Measurements from ENCODE around the gene TGFB1. TPM values are rescaled to one million over a fixed set of nuclear protein-coding genes. Genes with fewer than 3 reads are reported as not detected.

Gene TGFB1
- total and polyA plus RNA-seq, 2 of the 13 experiments (the other 11 are each of a cell fraction or from before 2014, with no cell fraction given): 4.1 to 5.4 TPM

- TF ChIP-seq SP140L (CRISPR knock-in tag; IDR thresholded peaks at IDR 0.05; ENCODE audit: borderline replicate concordance): no peak
Measured at GRCh38 chr19:41391618-41392017, 37.9 kb upstream of the TGFB1 start (continued).

DNA sequence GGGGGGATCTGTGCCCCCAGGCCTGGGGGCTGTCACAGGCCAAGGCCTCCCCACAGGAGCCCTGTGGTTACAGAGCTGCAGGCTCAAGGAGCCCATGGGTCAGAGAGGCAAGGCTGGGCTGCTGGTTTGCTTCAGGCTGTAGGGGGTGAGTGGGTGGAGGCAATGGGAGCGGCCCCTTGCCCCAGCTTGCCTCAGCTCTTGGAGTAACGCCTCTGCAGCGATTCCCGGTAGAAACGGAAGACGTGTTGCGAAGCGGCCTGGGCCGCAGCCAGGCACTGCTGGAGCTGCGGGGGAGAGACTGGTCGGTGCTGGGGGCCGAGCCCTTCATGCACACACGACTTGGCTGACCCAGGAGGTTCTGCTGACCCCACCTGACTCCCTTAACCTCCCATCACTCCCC is 32.7 kb upstream of the TGFB1 start:
- no peak for ATAC-seq

GRCh38 chr19:41384351-41384750 is 30.6 kb upstream of the TGFB1 start:
- no peak for DNase-seq (ENCODE audit: low spot score)
- ChIA-PET CTCF (ENCODE audit: low intra/inter-chr PET ratio, low total read pairs) (no interaction called here), POLR2A (no interaction called here)
- H3K27ac ChIP-seq (ENCODE audit: extremely low read length, insufficient read depth, low read length): no peak overlapping the region
- H3K9me3 ChIP-seq (ENCODE audit: low read length): no peaks in the 10 kb centered on the region
- 100% methylated on average over 4 of the region's 5 CpGs for WGBS (ENCODE audit: low lambda C conversion rate)
- H2AFZ ChIP-seq (ENCODE audit: low read length): no peak overlapping the region
- FAIRE-seq: no peak
- H3K79me2 ChIP-seq (ENCODE audit: insufficient read depth, low read length): no peaks in the 10 kb centered on the region
- no peak overlapping the region for H3K9ac ChIP-seq (ENCODE audit: insufficient read depth, low read depth, low read length)
- H3K4me2 ChIP-seq (ENCODE audit: low read depth, low read length): no peak overlapping the region
- in situ Hi-C loops (cut with HindIII; ENCODE audit: extremely low pct_ligation_motif_present, low pct_unique_long_range_greater_than_20kb): no loop called here
- peaks cover 9% of the 10 kb centered on the region; the same call in 1 of the 2 replicates for H3K4me1 ChIP-seq (ENCODE audit: insufficient read depth, low read length)
- H3K36me3 ChIP-seq (replicated peaks in 1 of 2; ENCODE audit: control insufficient read depth in 1 of 2, insufficient read depth in 2 of 2, low read length in 2 of 2): peaks cover 7 to 11% of the 10 kb centered on the region in 2 experiments; a peak in 2 of 5 replicates
- intact Hi-C loops (cut with micrococcal nuclease; ENCODE audit: unreplicated experiment): no loop called here
- no peak for ATAC-seq
- H3K27me3 ChIP-seq (ENCODE audit: control insufficient read depth in 1 of 2, insufficient read depth in 2 of 2, low read length in 2 of 2): no peaks in the 10 kb centered on the region
- no peak overlapping the region for H3K4me3 ChIP-seq (replicated peaks in 1 of 3; ENCODE audit: insufficient read depth in 1 of 3, low read depth in 2 of 3, low read length in 3 of 3)
- no peaks in the 10 kb centered on the region for H4K20me1 ChIP-seq (ENCODE audit: insufficient read depth, low read length)
- no TSS peak for BruUV-seq (replicated peaks)
- TF ChIP-seq ZNF318 (CRISPR knock-in tag; IDR thresholded peaks at IDR 0.05): no peak
- TF ChIP-seq, protein P1, sequence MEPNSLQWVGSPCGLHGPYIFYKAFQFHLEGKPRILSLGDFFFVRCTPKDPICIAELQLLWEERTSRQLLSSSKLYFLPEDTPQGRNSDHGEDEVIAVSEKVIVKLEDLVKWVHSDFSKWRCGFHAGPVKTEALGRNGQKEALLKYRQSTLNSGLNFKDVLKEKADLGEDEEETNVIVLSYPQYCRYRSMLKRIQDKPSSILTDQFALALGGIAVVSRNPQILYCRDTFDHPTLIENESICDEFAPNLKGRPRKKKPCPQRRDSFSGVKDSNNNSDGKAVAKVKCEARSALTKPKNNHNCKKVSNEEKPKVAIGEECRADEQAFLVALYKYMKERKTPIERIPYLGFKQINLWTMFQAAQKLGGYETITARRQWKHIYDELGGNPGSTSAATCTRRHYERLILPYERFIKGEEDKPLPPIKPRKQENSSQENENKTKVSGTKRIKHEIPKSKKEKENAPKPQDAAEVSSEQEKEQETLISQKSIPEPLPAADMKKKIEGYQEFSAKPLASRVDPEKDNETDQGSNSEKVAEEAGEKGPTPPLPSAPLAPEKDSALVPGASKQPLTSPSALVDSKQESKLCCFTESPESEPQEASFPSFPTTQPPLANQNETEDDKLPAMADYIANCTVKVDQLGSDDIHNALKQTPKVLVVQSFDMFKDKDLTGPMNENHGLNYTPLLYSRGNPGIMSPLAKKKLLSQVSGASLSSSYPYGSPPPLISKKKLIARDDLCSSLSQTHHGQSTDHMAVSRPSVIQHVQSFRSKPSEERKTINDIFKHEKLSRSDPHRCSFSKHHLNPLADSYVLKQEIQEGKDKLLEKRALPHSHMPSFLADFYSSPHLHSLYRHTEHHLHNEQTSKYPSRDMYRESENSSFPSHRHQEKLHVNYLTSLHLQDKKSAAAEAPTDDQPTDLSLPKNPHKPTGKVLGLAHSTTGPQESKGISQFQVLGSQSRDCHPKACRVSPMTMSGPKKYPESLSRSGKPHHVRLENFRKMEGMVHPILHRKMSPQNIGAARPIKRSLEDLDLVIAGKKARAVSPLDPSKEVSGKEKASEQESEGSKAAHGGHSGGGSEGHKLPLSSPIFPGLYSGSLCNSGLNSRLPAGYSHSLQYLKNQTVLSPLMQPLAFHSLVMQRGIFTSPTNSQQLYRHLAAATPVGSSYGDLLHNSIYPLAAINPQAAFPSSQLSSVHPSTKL (CRISPR knock-in tag; IDR thresholded peaks at IDR 0.05): no peak

More for the DNA sequence above, 32.7 kb upstream of the TGFB1 start:
- 91% methylated on average over 9 of the region's 13 CpGs for WGBS (ENCODE audit: low lambda C conversion rate)
- Histone ChIP-seq H3K4me2 (ENCODE audit: low read depth, low read length) (no peak overlapping the region), H3K79me2 (ENCODE audit: insufficient read depth, low read length) (no peaks in the 10 kb centered on the region), H3K27me3 (ENCODE audit: control insufficient read depth in 1 of 2, insufficient read depth in 2 of 2, low read length in 2 of 2) (no peaks in the 10 kb centered on the region), H3K27ac (ENCODE audit: extremely low read length, insufficient read depth, low read length) (no peak overlapping the region), H3K9me3 (ENCODE audit: low read length) (no peaks in the 10 kb centered on the region), H3K9ac (ENCODE audit: insufficient read depth, low read depth, low read length) (no peak overlapping the region), H3K36me3 (replicated peaks in 1 of 2; ENCODE audit: control insufficient read depth in 1 of 2, insufficient read depth in 2 of 2, low read length in 2 of 2) (peaks cover 16 to 29% of the 10 kb centered on the region in 2 experiments; a peak in 4 of 5 replicates), H2AFZ (ENCODE audit: low read length) (no peak overlapping the region), H3K4me3 (replicated peaks in 1 of 3; ENCODE audit: insufficient read depth in 1 of 3, low read depth in 2 of 3, low read length in 3 of 3) (no peak overlapping the region), H4K20me1 (ENCODE audit: insufficient read depth, low read length) (no peaks in the 10 kb centered on the region), H3K4me1 (ENCODE audit: insufficient read depth, low read length) (peaks cover 9% of the 10 kb centered on the region; the same call in 1 of the 2 replicates)
- intact Hi-C loops (cut with micrococcal nuclease; ENCODE audit: unreplicated experiment) (no loop called here), in situ Hi-C loops (cut with HindIII; ENCODE audit: extremely low pct_ligation_motif_present, low pct_unique_long_range_greater_than_20kb) (no loop called here)
- no peak for DNase-seq (ENCODE audit: low spot score)
- ChIA-PET CTCF (ENCODE audit: low intra/inter-chr PET ratio, low total read pairs) (no interaction called here), POLR2A (no interaction called here)
- no peak for FAIRE-seq
- no peak for TF ChIP-seq ZNF292 (CRISPR knock-in tag; IDR thresholded peaks at IDR 0.05; ENCODE audit: borderline replicate concordance, low read depth)
- peak; percentile 19 for TF ChIP-seq AGO2 (optimal IDR thresholded peaks at IDR 0.05; ENCODE audit: low read depth, low read length)
- BruUV-seq (replicated peaks): no TSS peak

Measured in HepG2 (cell line).